GM06990 (cell line): ENCODE data around the gene SLC12A8.

ENCODE experiments used
- DNase-seq: peaks from one replicate; pipeline ENCODE4 v3.0.0-alpha.2; 2011; ENCODE audit not compliant: insufficient read length; ENCODE audit errors: extremely low read depth
- H3K27me3 ChIP-seq: replicated peaks from 2 replicates; pipeline ENCODE4 v1.6.0; 2011; ENCODE audit warnings: low read length; ENCODE audit not compliant: control insufficient read depth, insufficient read depth
- H3K36me3 ChIP-seq: 2 replicates; pipeline ENCODE4 v1.5.1; 2011; ENCODE audit warnings: low read length; ENCODE audit not compliant: control insufficient read depth, insufficient read depth
- H3K4me3 ChIP-seq: replicated peaks from 2 replicates; pipeline ENCODE4 v1.5.1; 2011; ENCODE audit warnings: low read depth, mild to moderate bottlenecking, control low read depth, low read length
- TF ChIP-seq, protein P1 (sequence below): IDR thresholded peaks from 2 replicates; pipeline ENCODE4 v1.5.1; 2011; ENCODE audit warnings: low read length, control low read depth, mild to moderate bottlenecking, inconsistent platforms; ENCODE audit not compliant: insufficient read depth, poor library complexity, severe bottlenecking

Gene SLC12A8, protein sequence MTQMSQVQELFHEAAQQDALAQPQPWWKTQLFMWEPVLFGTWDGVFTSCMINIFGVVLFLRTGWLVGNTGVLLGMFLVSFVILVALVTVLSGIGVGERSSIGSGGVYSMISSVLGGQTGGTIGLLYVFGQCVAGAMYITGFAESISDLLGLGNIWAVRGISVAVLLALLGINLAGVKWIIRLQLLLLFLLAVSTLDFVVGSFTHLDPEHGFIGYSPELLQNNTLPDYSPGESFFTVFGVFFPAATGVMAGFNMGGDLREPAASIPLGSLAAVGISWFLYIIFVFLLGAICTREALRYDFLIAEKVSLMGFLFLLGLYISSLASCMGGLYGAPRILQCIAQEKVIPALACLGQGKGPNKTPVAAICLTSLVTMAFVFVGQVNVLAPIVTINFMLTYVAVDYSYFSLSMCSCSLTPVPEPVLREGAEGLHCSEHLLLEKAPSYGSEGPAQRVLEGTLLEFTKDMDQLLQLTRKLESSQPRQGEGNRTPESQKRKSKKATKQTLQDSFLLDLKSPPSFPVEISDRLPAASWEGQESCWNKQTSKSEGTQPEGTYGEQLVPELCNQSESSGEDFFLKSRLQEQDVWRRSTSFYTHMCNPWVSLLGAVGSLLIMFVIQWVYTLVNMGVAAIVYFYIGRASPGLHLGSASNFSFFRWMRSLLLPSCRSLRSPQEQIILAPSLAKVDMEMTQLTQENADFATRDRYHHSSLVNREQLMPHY

DNA sequence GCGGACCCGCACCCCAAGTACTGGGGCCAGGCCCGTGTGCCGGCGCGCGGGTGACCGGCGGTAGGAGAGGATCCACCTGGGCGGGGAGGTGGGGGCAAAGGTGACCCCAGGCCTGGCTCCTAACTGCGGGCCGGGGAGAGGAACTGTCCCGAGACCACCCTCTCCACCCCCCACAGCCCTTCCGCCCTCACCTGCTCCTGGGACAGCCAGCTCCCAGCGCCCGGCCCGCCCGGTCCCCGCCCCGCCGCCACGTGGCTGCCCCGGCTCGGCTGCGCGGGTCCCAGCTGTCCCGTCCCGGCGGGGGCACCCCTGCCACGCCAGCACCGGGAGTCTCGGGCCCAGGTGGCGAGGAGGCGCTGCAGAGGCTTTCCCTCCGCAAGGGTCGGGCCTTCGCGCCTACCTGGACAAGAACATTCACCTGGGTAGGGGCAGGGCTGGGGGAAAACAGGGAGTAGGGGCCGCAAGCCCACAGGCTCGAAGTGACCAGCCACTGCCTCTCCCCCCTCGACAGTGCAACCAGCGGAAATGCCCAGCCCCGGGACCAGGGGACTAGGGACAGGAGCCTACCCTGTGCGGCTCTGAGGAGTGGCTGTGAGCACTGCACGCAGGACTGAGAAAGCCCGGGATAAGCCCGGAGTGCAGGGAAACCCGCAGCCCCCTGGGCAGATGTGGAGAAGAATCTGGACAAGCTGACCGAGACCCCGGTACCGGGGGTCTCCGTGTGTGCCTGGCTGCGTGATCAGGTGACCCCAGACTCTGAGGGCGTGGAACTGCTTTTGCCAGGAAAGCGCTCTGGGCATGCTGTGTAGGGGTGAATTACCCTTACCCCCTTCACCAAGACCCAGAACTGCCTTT lies at the start of gene SLC12A8:
TSS of gene SLC12A8 (minus strand) at position 240 of the 855 bp plus-strand sequence. CDS start 1,399 bp downstream, outside the sequence.
- H3K36me3 ChIP-seq = no peaks in the 10 kb centered on the region
- H3K4me3 ChIP-seq = peak within 1 kb of the TSS; percentile 56
- DNase-seq = no peak
- H3K27me3 ChIP-seq = no peaks in the 10 kb centered on the region
- TF ChIP-seq, protein P1, sequence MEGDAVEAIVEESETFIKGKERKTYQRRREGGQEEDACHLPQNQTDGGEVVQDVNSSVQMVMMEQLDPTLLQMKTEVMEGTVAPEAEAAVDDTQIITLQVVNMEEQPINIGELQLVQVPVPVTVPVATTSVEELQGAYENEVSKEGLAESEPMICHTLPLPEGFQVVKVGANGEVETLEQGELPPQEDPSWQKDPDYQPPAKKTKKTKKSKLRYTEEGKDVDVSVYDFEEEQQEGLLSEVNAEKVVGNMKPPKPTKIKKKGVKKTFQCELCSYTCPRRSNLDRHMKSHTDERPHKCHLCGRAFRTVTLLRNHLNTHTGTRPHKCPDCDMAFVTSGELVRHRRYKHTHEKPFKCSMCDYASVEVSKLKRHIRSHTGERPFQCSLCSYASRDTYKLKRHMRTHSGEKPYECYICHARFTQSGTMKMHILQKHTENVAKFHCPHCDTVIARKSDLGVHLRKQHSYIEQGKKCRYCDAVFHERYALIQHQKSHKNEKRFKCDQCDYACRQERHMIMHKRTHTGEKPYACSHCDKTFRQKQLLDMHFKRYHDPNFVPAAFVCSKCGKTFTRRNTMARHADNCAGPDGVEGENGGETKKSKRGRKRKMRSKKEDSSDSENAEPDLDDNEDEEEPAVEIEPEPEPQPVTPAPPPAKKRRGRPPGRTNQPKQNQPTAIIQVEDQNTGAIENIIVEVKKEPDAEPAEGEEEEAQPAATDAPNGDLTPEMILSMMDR = no peak

DNA sequence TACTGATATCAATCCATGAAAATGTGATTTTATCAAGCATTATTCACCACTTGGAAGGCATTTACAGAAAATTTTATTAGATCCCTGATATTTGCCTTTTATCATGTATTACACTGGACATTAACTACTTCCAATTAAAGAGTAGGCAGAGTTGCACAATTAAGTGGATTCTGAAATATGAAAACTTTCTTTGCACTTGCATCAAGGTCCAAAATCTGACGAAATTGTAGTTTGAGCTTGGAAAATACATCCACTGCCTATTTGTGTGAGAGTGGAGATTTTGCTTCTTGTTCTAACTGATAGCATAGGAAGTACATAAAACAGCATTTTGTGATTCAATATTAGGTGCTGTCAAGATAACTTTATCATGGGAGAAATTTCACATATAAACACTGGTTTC lies 49.6 kb upstream of the SLC12A8 start:
- peaks cover 3% of the 10 kb centered on the region; the same call in 1 of the 2 replicates for H3K36me3 ChIP-seq
- no peak for DNase-seq
- TF ChIP-seq, protein P1 = no peak
- no peaks in the 10 kb centered on the region for H3K27me3 ChIP-seq
- H3K4me3 ChIP-seq = no peak overlapping the region

DNA sequence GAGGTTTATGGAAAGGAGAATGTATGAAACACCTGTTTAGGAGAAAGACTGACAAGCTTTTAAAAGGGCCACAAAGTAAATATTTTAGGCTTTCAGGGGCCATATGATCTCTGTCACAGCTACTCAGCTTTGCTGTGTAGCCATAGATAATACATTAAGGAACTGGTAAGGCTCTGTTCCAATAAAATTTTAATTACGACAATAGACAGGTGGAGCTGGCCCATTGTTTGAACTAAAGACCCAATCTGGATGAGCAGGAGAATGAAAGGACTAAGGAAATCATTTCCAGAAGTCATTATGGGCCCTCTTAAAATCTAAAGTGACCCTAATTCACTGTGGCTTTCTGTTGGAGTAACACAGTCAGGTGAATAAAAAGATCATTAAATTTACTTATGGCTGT lies 48.5 kb upstream of the SLC12A8 start:
- Histone ChIP-seq H3K36me3 (peaks cover 3% of the 10 kb centered on the region; the same call in 1 of the 2 replicates), H3K27me3 (no peaks in the 10 kb centered on the region), H3K4me3 (no peak overlapping the region)
- TF ChIP-seq, protein P1 = no peak
- no peak for DNase-seq

DNA sequence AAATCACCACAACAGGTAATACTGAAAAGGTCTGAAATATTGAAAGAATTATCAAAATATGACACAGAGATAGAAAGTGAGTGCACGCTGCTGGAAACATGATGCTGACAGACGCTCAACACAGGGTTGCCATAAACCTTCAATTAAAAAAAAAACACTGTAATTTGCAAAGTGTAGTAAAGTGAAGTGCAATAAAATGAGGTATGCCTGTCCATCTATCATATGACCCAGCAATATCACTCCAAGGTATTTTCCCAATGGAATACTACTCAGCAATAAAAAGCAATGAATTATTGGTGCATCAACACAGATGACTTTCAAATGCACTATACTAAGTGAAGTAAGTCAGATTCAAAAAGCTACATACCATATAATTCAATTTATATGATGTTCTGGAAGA lies 47.6 kb upstream of the SLC12A8 start:
- DNase-seq = no peak
- Histone ChIP-seq H3K4me3 (no peak overlapping the region), H3K27me3 (no peaks in the 10 kb centered on the region), H3K36me3 (peaks cover 3% of the 10 kb centered on the region; the same call in 1 of the 2 replicates)
- TF ChIP-seq, protein P1 = no peak

DNA sequence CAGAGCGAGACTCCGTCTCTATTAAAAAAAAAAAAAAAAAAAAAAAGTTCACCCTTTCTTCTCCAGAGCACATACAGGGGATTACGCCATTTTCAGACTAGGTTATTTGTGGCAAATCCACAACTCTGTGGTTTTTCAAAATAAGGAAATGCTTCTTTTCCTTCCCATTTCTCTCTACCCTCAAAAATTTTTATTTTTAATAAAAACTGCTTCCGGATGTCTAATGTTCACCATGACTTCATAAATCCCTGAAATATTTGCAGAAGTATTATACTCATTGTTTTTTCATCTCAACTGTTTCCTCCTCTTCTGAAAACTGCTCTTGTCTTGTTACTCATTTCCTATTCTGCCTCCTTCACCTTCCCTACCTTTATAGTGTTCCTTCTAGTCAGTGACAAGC lies 45.0 kb upstream of the SLC12A8 start:
- no peaks in the 10 kb centered on the region; the same call in 1 of the 2 replicates for H3K36me3 ChIP-seq
- TF ChIP-seq, protein P1 = no peak
- DNase-seq = no peak
- no peak overlapping the region for H3K4me3 ChIP-seq
- no peaks in the 10 kb centered on the region for H3K27me3 ChIP-seq
